ENCODE measurements around the gene PPFIA3. TPM values are rescaled to one million over a fixed set of nuclear protein-coding genes. Genes with fewer than 3 reads are reported as not detected.

The PPFIA3 gene
- polyA plus RNA-seq, 1 of the 3 experiments (the other 2 are of a cell fraction) = 5.7 TPM

DNA sequence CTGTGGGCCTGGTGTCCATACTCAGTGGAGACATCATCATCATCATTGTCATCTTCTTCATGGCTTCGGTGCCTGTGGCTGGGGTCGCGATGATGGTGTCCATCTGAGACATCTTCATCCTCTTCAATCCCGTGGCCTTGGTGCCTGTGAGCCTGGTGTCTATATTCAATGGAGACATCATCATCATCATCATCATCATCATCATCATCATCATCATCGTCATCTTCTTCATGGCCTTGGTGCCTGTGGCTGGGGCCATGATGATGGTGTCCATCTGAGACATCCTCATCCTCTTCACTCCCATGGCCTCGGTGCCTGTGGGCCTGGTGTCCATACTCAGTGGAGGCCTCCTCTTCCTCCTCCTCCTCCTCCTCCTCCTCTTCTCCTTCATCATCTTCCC is 34.9 kb downstream of the PPFIA3 start:
- Histone ChIP-seq H3K4me1 (ENCODE audit: control insufficient read depth in 1 of 2, insufficient read depth in 2 of 2, low read depth in 1 of 2, low read length in 1 of 2) (peaks cover 0 to 19% of the 10 kb centered on the region in 2 experiments; a peak in 1 of 4 replicates), H3K36me3 (replicated peaks in 1 of 2; ENCODE audit: control insufficient read depth in 1 of 2, insufficient read depth in 2 of 2, low read length in 1 of 2) (no peaks in the 10 kb centered on the region), H3K79me2 (ENCODE audit: insufficient read depth) (peaks cover 16% of the 10 kb centered on the region), H3K27me3 (ENCODE audit: insufficient read depth) (no peaks in the 10 kb centered on the region), H3K4me3 (ENCODE audit: low read depth in 2 of 2, low read length in 1 of 2) (no peak overlapping the region), H3K27ac (ENCODE audit: low read depth in 2 of 2, low read length in 1 of 2) (no peak overlapping the region), H3K9me2 (no peaks in the 10 kb centered on the region), H2AFZ (ENCODE audit: low read depth) (no peak overlapping the region), H3F3A (replicated peaks; ENCODE audit: insufficient read depth) (peaks cover 12% of the 10 kb centered on the region), H3K4me2 (no peak overlapping the region), H4K20me1 (ENCODE audit: insufficient read depth) (no peaks in the 10 kb centered on the region), H3K9me3 (no peaks in the 10 kb centered on the region), H3K9ac (no peak overlapping the region)
- TF ChIP-seq NRF1 (IDR thresholded peaks at IDR 0.05; ENCODE audit: low read depth, low read length) = no peak
- TF ChIP-seq NFIC (IDR thresholded peaks at IDR 0.05; ENCODE audit: borderline replicate concordance) = no peak
- TF ChIP-seq JUND (IDR thresholded peaks at IDR 0.05) = no peak
- WGBS (ENCODE audit: low lambda C conversion rate) = 82% methylated on average over 6 of the region's 6 CpGs
- ChIA-PET POLR2A (no interaction called here), CTCF (interaction anchor here (0.9 to 1.4 kb wide), 4 partner anchors 27 to 80 kb away, joined by 3 read pairs; no protein-coding TSS in a partner anchor)
- DNase-seq = no peak

DNA sequence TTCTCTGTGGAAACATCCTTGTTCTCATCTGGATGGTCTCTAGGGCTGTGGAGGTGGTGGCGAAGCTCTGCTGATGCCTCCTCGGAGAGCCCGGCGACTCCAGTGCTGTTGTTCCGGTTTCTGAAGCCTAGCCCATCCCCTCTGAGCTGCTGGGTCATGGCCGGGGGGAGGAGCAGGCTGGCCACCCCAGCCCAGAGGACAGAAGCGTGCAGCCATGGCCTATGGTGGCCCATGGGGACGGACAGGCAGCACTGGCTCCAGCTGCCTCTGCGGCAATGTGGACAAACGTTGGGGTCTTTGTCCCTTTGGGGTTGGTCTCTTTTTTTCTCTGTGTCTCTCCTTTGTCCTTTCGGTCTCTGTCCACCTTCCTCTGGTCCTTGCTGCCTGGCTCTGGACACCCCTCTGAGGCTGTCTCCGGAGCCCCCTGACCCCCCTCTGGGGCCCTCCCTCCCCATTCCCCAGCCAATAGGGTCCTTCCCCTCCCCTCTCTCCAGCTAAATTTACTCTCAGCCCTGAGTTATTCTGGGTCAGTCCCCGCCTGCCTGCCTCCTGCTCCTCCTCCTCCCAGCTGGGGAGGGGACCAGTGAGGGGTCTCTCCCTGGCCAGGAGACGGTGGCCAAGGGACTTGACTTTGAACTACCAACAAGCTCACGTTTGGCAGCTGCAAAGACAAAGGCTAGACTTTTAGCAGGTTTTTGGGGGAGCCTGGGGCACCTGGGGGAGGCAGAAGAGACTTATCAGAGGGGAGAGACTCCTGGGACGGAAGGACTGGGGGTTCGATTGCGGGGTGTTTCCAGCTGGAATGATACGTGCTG is 35.9 kb downstream of the PPFIA3 start, which contains the start of gene HRC:
Gene HRC, minus strand, starts transcription at position 392 of the 815 bp plus-strand sequence. Its CDS starts 159 bp downstream, at position 233.
- H3K27ac ChIP-seq (ENCODE audit: low read depth in 2 of 2, low read length in 1 of 2) = no peak within 1 kb of the TSS
- H3K4me1 ChIP-seq (ENCODE audit: control insufficient read depth in 1 of 2, insufficient read depth in 2 of 2, low read depth in 1 of 2, low read length in 1 of 2) = peaks cover 0 to 19% of the 10 kb centered on the region in 2 experiments; a peak in 1 of 4 replicates
- POLR2A ChIA-PET = no interaction called here
- no peak for DNase-seq
- H3K4me3 ChIP-seq (ENCODE audit: low read depth in 2 of 2, low read length in 1 of 2) = no peak within 1 kb of the TSS
- H4K20me1 ChIP-seq (ENCODE audit: insufficient read depth) = no peaks in the 10 kb centered on the region; the same call in 1 of the 2 replicates
- no peak within 1 kb of the TSS for H3K4me2 ChIP-seq
- TF ChIP-seq GATA2 (CRISPR knock-in tag; IDR thresholded peaks at IDR 0.05) (no peak), JUND (IDR thresholded peaks at IDR 0.05) (no peak), RAD21 (IDR thresholded peaks at IDR 0.05; ENCODE audit: low read length) (no peak), SIN3A (IDR thresholded peaks at IDR 0.05; ENCODE audit: borderline replicate concordance, low read depth, low read length) (no peak), GABPA (IDR thresholded peaks at IDR 0.05; ENCODE audit: low read depth) (no peak), FOXJ3 (CRISPR knock-in tag; IDR thresholded peaks at IDR 0.05) (no peak), NFIC (IDR thresholded peaks at IDR 0.05; ENCODE audit: borderline replicate concordance) (no peak)
- TF ChIP-seq, protein P1, sequence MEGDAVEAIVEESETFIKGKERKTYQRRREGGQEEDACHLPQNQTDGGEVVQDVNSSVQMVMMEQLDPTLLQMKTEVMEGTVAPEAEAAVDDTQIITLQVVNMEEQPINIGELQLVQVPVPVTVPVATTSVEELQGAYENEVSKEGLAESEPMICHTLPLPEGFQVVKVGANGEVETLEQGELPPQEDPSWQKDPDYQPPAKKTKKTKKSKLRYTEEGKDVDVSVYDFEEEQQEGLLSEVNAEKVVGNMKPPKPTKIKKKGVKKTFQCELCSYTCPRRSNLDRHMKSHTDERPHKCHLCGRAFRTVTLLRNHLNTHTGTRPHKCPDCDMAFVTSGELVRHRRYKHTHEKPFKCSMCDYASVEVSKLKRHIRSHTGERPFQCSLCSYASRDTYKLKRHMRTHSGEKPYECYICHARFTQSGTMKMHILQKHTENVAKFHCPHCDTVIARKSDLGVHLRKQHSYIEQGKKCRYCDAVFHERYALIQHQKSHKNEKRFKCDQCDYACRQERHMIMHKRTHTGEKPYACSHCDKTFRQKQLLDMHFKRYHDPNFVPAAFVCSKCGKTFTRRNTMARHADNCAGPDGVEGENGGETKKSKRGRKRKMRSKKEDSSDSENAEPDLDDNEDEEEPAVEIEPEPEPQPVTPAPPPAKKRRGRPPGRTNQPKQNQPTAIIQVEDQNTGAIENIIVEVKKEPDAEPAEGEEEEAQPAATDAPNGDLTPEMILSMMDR (IDR thresholded peaks at IDR 0.05) = no peak
- TF ChIP-seq, protein P2, sequence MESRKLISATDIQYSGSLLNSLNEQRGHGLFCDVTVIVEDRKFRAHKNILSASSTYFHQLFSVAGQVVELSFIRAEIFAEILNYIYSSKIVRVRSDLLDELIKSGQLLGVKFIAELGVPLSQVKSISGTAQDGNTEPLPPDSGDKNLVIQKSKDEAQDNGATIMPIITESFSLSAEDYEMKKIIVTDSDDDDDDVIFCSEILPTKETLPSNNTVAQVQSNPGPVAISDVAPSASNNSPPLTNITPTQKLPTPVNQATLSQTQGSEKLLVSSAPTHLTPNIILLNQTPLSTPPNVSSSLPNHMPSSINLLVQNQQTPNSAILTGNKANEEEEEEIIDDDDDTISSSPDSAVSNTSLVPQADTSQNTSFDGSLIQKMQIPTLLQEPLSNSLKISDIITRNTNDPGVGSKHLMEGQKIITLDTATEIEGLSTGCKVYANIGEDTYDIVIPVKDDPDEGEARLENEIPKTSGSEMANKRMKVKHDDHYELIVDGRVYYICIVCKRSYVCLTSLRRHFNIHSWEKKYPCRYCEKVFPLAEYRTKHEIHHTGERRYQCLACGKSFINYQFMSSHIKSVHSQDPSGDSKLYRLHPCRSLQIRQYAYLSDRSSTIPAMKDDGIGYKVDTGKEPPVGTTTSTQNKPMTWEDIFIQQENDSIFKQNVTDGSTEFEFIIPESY (IDR thresholded peaks at IDR 0.05; ENCODE audit: borderline replicate concordance, low read depth) = no peak
- H3K9ac ChIP-seq = no peak within 1 kb of the TSS
- no peaks in the 10 kb centered on the region for H3K27me3 ChIP-seq (ENCODE audit: insufficient read depth)
- peaks cover 12% of the 10 kb centered on the region for H3F3A ChIP-seq (replicated peaks; ENCODE audit: insufficient read depth)
- H3K79me2 ChIP-seq (ENCODE audit: insufficient read depth) = peaks cover 23% of the 10 kb centered on the region
- H2AFZ ChIP-seq (ENCODE audit: low read depth) = no peak within 1 kb of the TSS
- no peaks in the 10 kb centered on the region for H3K9me2 ChIP-seq
- no peaks in the 10 kb centered on the region for H3K36me3 ChIP-seq (replicated peaks in 1 of 2; ENCODE audit: control insufficient read depth in 1 of 2, insufficient read depth in 2 of 2, low read length in 1 of 2)
- WGBS (ENCODE audit: low lambda C conversion rate) = 84% methylated on average over 17 of the region's 19 CpGs
- H3K9me3 ChIP-seq = no peaks in the 10 kb centered on the region
- CTCF ChIA-PET = interaction anchor here (0.9 to 1.4 kb wide), 6 partner anchors 9 to 81 kb away, joined by 3 to 5 read pairs (median 3); no protein-coding TSS in a partner anchor
